ENCODE measurements around the gene ATP11A. TPM values are rescaled to one million over a fixed set of nuclear protein-coding genes. Genes with fewer than 3 reads are reported as not detected.

Gene ATP11A
- total and polyA plus RNA-seq, 2 experiments from 2014 or later = 12.3 to 52.6 TPM

- no peak overlapping the region for H2AFZ ChIP-seq
- H3K9me2 ChIP-seq (ENCODE audit: insufficient read depth) = no peaks in the 10 kb centered on the region
- peaks cover 15% of the 10 kb centered on the region for H3F3A ChIP-seq (replicated peaks; ENCODE audit: low read depth)
- peaks cover 54% of the 10 kb centered on the region for H3K4me1 ChIP-seq (ENCODE audit: insufficient read depth)
- Mint-ChIP-seq H3K4me3 (peak overlapping the region; percentile 62), H3K27me3 (ENCODE audit: insufficient read depth, low read depth, poor library complexity) (peaks cover 20% of the 10 kb centered on the region), H3K9me3 (peaks cover 10% of the 10 kb centered on the region; the same call in 2 of the 3 replicates), H3K4me1 (peaks cover 78% of the 10 kb centered on the region), H3K36me3 (ENCODE audit: low read depth) (peaks cover 25% of the 10 kb centered on the region), H3K27ac (peak overlapping the region; percentile 96)
- DNase-seq (ENCODE audit: low spot score) = no peak
- no peak for ATAC-seq
- H3K27me3 ChIP-seq (ENCODE audit: insufficient read depth) = no peaks in the 10 kb centered on the region
- H3K4me3 ChIP-seq = peak overlapping the region; percentile 29; the same call in 1 of the 2 replicates
- no peaks in the 10 kb centered on the region for H3K36me3 ChIP-seq (ENCODE audit: insufficient read depth)
- peak overlapping the region; percentile 88 for H3K27ac ChIP-seq (ENCODE audit: low read depth)
- H4K20me1 ChIP-seq (replicated peaks; ENCODE audit: insufficient read depth) = no peaks in the 10 kb centered on the region
- peak overlapping the region; percentile 56 for H3K4me2 ChIP-seq
- no peak for TF ChIP-seq REST (IDR thresholded peaks at IDR 0.05; ENCODE audit: unreplicated experiment)
- TF ChIP-seq NANOG (IDR thresholded peaks at IDR 0.05; ENCODE audit: borderline replicate concordance) = no peak
- TF ChIP-seq STAT1 (IDR thresholded peaks at IDR 0.05; ENCODE audit: unreplicated experiment) = no peak
- TF ChIP-seq POLR2AphosphoS5 (IDR thresholded peaks at IDR 0.05; ENCODE audit: low read depth) = no peak
- no peak for TF ChIP-seq ZNF462 (CRISPR knock-in tag; IDR thresholded peaks at IDR 0.05)
- TF ChIP-seq ZNF331 (CRISPR knock-in tag; IDR thresholded peaks at IDR 0.05; ENCODE audit: low read depth) = no peak
- no peak for TF ChIP-seq EZH2 (IDR thresholded peaks at IDR 0.05; ENCODE audit: low read depth, unreplicated experiment)
- no peak for TF ChIP-seq JUNB (IDR thresholded peaks at IDR 0.05; ENCODE audit: unreplicated experiment)
- TF ChIP-seq ETS1 (IDR thresholded peaks at IDR 0.05) = no peak
- H3K79me2 ChIP-seq (replicated peaks; ENCODE audit: insufficient read depth) = peaks cover 78% of the 10 kb centered on the region
Measured at GRCh38 chr13:112710855-112711527, 21.2 kb downstream of the ATP11A start.

Data from GM23338 (cell line).